HEK293 (cell line): Measurements from ENCODE around the gene CASQ2.

Experiments used
- CTCF ChIA-PET: fragments of 350-600 bp; formaldehyde crosslinking; extraction: SDS; loops from one replicate; lab custom pipeline; 2021; ENCODE audit warnings: antibody characterized with exemption; lab: Yijun Ruan, JAX
- POLR2A ChIA-PET: fragments of 300-600 bp; formaldehyde crosslinking; extraction: SDS; loops from one replicate; lab custom pipeline; 2020; ENCODE audit warnings: antibody characterized with exemption, inconsistent platforms; lab: Yijun Ruan, JAX
- H3K27ac ChIP-seq: fragments of 200-500 bp; sonication (Bioruptor generic); 2 replicates; pipeline ENCODE4 v1.5.1; 2014; ENCODE audit warnings: low read depth, low read length, control low read depth, inconsistent platforms; ENCODE audit errors: extremely low read depth
- H3K36me3 ChIP-seq, 2 experiments: fragments of 200-500 bp in 1 of 2; sonication (Bioruptor generic) in 1 of 2; 1 replicate in 1 of 2; 2 replicates in 1 of 2; pipeline ENCODE4 v1.5.1; 2014 to 2017; ENCODE audit warnings: inconsistent platforms in 2 of 2, low read length in 2 of 2; ENCODE audit not compliant: control insufficient read depth in 2 of 2, insufficient read depth in 1 of 2
- H3K4me1 ChIP-seq: fragments of 200-500 bp; sonication (Bioruptor generic); 2 replicates; pipeline ENCODE4 v1.5.1; 2014; ENCODE audit warnings: mild to moderate bottlenecking, low read length, inconsistent platforms; ENCODE audit not compliant: control insufficient read depth, insufficient read depth
- H3K4me3 ChIP-seq: 2 replicates; pipeline ENCODE4 v1.5.1; 2011; ENCODE audit warnings: low read depth, mild to moderate bottlenecking, control low read depth, low read length, moderate library complexity
- H3K9me3 ChIP-seq: fragments of 200-500 bp; sonication (Bioruptor generic); 2 replicates; pipeline ENCODE4 v1.5.1; 2014; ENCODE audit warnings: low read depth, low read length, inconsistent platforms; ENCODE audit not compliant: control insufficient read depth, insufficient read depth
- CTCF ChIP-seq: fragments of 450-650 bp; formaldehyde crosslinking; IDR thresholded peaks from 2 replicates; pipeline ENCODE4 v1.5.1; 2016; ENCODE audit warnings: missing biosample characterization, missing genetic modification characterization
- SCRT1 ChIP-seq: fragments of 450-650 bp; formaldehyde crosslinking; IDR thresholded peaks from 2 replicates; pipeline ENCODE4 v1.5.1; 2016; ENCODE audit warnings: missing biosample characterization, missing genetic modification characterization, borderline replicate concordance
- SCRT2 ChIP-seq: fragments of 450-650 bp; formaldehyde crosslinking; IDR thresholded peaks from 2 replicates; pipeline ENCODE4 v1.5.1; 2016; ENCODE audit warnings: missing biosample characterization, missing genetic modification characterization
- ZNF174 ChIP-seq: fragments of 450-650 bp; formaldehyde crosslinking; IDR thresholded peaks from 2 replicates; pipeline ENCODE4 v1.5.0; 2017; ENCODE audit warnings: missing biosample characterization, mild to moderate bottlenecking, missing genetic modification characterization
- ZNF221 ChIP-seq: fragments of 450-650 bp; formaldehyde crosslinking; IDR thresholded peaks from 2 replicates; pipeline ENCODE4 v1.5.1; 2017; ENCODE audit warnings: missing biosample characterization, missing genetic modification characterization, borderline replicate concordance
- ZNF280D ChIP-seq: fragments of 450-650 bp; formaldehyde crosslinking; IDR thresholded peaks from 2 replicates; pipeline ENCODE4 v1.5.1; 2016; ENCODE audit warnings: missing biosample characterization, missing genetic modification characterization
- ZNF341 ChIP-seq: fragments of 450-650 bp; formaldehyde crosslinking; IDR thresholded peaks from 2 replicates; pipeline ENCODE4; 2016; ENCODE audit warnings: low read depth, missing biosample characterization, missing genetic modification characterization
- ZNF555 ChIP-seq: fragments of 450-650 bp; formaldehyde crosslinking; conservative IDR thresholded peaks from 2 replicates; pipeline ENCODE4 v1.5.1; 2017; ENCODE audit warnings: missing biosample characterization, mild to moderate bottlenecking, missing genetic modification characterization, inconsistent platforms
- ZNF654 ChIP-seq: fragments of 450-650 bp; formaldehyde crosslinking; IDR thresholded peaks from 2 replicates; pipeline ENCODE4 v1.5.1; 2016; ENCODE audit warnings: low read depth, missing biosample characterization, missing genetic modification characterization
- ZNF660 ChIP-seq: fragments of 450-650 bp; IDR thresholded peaks from 2 replicates; pipeline ENCODE4 v1.5.1; 2018; ENCODE audit warnings: missing biosample characterization, mild to moderate bottlenecking, missing genetic modification characterization
- ZNF747 ChIP-seq: fragments of 450-650 bp; formaldehyde crosslinking; IDR thresholded peaks from 2 replicates; pipeline ENCODE4 v1.5.1; 2016; ENCODE audit warnings: missing biosample characterization, missing genetic modification characterization
- ZNF76 ChIP-seq: fragments of 450-650 bp; formaldehyde crosslinking; IDR thresholded peaks from 2 replicates; pipeline ENCODE4; 2016; ENCODE audit warnings: low read depth, missing biosample characterization, missing genetic modification characterization, borderline replicate concordance
- TF ChIP-seq, protein P1 (sequence below): fragments of 450-650 bp; formaldehyde crosslinking; IDR thresholded peaks from 2 replicates; pipeline ENCODE4 v1.5.1; 2016; ENCODE audit warnings: missing biosample characterization, missing genetic modification characterization
- TF ChIP-seq, protein P2 (sequence below): fragments of 450-650 bp; formaldehyde crosslinking; IDR thresholded peaks from 2 replicates; pipeline ENCODE4 v1.5.1; 2016; ENCODE audit warnings: missing biosample characterization, missing genetic modification characterization
- TF ChIP-seq, protein P3 (sequence below): fragments of 450-650 bp; formaldehyde crosslinking; IDR thresholded peaks from 2 replicates; pipeline ENCODE4 v1.5.1; 2016; ENCODE audit warnings: missing biosample characterization, missing genetic modification characterization
- TF ChIP-seq, protein P4 (sequence below): fragments of 450-650 bp; formaldehyde crosslinking; IDR thresholded peaks from 2 replicates; pipeline ENCODE4 v1.5.1; 2016; ENCODE audit warnings: missing biosample characterization, missing genetic modification characterization

The CASQ2 gene

GRCh38 chr1:115809076-115809475 is 40.6 kb upstream of the CASQ2 start (continued):
- TF ChIP-seq, protein P1, sequence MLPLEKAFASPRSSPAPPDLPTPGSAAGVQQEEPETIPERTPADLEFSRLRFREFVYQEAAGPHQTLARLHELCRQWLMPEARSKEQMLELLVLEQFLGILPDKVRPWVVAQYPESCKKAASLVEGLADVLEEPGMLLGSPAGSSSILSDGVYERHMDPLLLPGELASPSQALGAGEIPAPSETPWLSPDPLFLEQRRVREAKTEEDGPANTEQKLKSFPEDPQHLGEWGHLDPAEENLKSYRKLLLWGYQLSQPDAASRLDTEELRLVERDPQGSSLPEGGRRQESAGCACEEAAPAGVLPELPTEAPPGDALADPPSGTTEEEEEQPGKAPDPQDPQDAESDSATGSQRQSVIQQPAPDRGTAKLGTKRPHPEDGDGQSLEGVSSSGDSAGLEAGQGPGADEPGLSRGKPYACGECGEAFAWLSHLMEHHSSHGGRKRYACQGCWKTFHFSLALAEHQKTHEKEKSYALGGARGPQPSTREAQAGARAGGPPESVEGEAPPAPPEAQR (tag by site-specific recombination) = no peak
- no peak for TF ChIP-seq ZNF555 (tag by site-specific recombination)
- TF ChIP-seq ZNF747 (tag by site-specific recombination) = no peak

- H3K9me3 ChIP-seq = no peaks in the 10 kb centered on the region
- TF ChIP-seq ZNF660 (peak; percentile 56; the same call in 1 of the 2 replicates), SCRT1 (tag by site-specific recombination) (peak; percentile 55; the same call in 1 of the 2 replicates), ZNF341 (peak; percentile 62), ZNF221 (tag by site-specific recombination) (no peak), SCRT2 (tag by site-specific recombination) (peak; percentile 86), ZNF654 (tag by site-specific recombination) (peak; percentile 70), ZNF76 (tag by site-specific recombination) (no peak), CTCF (tag by site-specific recombination) (peak; percentile 27; the same call in 1 of the 2 replicates)
- TF ChIP-seq, protein P2, sequence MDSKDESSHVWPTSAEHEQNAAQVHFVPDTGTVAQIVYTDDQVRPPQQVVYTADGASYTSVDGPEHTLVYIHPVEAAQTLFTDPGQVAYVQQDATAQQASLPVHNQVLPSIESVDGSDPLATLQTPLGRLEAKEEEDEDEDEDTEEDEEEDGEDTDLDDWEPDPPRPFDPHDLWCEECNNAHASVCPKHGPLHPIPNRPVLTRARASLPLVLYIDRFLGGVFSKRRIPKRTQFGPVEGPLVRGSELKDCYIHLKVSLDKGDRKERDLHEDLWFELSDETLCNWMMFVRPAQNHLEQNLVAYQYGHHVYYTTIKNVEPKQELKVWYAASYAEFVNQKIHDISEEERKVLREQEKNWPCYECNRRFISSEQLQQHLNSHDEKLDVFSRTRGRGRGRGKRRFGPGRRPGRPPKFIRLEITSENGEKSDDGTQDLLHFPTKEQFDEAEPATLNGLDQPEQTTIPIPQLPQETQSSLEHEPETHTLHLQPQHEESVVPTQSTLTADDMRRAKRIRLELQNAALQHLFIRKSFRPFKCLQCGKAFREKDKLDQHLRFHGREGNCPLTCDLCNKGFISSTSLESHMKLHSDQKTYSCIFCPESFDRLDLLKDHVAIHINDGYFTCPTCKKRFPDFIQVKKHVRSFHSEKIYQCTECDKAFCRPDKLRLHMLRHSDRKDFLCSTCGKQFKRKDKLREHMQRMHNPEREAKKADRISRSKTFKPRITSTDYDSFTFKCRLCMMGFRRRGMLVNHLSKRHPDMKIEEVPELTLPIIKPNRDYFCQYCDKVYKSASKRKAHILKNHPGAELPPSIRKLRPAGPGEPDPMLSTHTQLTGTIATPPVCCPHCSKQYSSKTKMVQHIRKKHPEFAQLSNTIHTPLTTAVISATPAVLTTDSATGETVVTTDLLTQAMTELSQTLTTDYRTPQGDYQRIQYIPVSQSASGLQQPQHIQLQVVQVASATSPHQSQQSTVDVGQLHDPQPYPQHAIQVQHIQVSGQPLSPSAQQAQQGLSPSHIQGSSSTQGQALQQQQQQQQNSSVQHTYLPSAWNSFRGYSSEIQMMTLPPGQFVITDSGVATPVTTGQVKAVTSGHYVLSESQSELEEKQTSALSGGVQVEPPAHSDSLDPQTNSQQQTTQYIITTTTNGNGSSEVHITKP (tag by site-specific recombination) = peak; percentile 33
- TF ChIP-seq, all 188 proteins: peak for 7
- ChIA-PET POLR2A (interaction anchor here (0.5 kb wide), 1 partner anchor 36 kb away, joined by 3 read pairs; no protein-coding TSS in a partner anchor), CTCF (interaction anchor here (0.6 to 6.3 kb wide), 17 partner anchors 9 to 312 kb away, joined by 3 to 57 read pairs (median 3); no protein-coding TSS in a partner anchor)
- H3K4me3 ChIP-seq = no peak overlapping the region
- H3K27ac ChIP-seq = no peak overlapping the region
- no peaks in the 10 kb centered on the region for H3K4me1 ChIP-seq
- H3K36me3 ChIP-seq = no peaks in the 10 kb centered on the region
These were observed 39.2 kb upstream of the CASQ2 start for GRCh38 chr1:115807723-115808122.

DNA sequence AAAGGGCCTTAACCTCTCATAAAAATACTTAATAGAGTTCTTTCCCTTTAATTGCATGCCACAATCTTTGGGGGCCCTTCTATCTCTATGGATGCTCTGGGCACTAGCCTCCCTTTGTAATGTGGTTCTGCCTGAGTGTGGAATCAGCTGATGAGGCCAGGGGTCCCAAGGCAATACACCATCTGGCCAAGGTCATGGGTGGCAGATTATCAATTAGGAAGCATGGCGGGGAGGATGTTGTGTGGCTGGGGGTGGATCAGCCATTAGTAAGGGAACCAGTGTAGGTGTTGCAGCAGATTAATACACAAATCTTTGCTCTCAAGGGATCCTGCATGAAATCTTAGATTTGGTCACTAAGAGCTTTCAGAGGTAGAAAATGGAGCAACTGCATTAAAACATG is 37.1 kb upstream of the CASQ2 start:
- Histone ChIP-seq H3K36me3 (no peaks in the 10 kb centered on the region), H3K4me1 (no peaks in the 10 kb centered on the region), H3K4me3 (no peak overlapping the region), H3K9me3 (no peaks in the 10 kb centered on the region), H3K27ac (no peak overlapping the region)
- ChIA-PET POLR2A (no interaction called here), CTCF (interaction anchor here (1.1 to 6.3 kb wide), 4 partner anchors 13 to 175 kb away, joined by 3 to 57 read pairs (median 10); no protein-coding TSS in a partner anchor)
- TF ChIP-seq ZNF280D (tag by site-specific recombination) = no peak
- TF ChIP-seq ZNF174 (tag by site-specific recombination) = no peak
- TF ChIP-seq, protein P3, sequence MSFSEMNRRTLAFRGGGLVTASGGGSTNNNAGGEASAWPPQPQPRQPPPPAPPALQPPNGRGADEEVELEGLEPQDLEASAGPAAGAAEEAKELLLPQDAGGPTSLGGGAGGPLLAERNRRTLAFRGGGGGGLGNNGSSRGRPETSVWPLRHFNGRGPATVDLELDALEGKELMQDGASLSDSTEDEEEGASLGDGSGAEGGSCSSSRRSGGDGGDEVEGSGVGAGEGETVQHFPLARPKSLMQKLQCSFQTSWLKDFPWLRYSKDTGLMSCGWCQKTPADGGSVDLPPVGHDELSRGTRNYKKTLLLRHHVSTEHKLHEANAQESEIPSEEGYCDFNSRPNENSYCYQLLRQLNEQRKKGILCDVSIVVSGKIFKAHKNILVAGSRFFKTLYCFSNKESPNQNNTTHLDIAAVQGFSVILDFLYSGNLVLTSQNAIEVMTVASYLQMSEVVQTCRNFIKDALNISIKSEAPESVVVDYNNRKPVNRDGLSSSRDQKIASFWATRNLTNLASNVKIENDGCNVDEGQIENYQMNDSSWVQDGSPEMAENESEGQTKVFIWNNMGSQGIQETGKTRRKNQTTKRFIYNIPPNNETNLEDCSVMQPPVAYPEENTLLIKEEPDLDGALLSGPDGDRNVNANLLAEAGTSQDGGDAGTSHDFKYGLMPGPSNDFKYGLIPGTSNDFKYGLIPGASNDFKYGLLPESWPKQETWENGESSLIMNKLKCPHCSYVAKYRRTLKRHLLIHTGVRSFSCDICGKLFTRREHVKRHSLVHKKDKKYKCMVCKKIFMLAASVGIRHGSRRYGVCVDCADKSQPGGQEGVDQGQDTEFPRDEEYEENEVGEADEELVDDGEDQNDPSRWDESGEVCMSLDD (tag by site-specific recombination) = no peak
- TF ChIP-seq, protein P4, sequence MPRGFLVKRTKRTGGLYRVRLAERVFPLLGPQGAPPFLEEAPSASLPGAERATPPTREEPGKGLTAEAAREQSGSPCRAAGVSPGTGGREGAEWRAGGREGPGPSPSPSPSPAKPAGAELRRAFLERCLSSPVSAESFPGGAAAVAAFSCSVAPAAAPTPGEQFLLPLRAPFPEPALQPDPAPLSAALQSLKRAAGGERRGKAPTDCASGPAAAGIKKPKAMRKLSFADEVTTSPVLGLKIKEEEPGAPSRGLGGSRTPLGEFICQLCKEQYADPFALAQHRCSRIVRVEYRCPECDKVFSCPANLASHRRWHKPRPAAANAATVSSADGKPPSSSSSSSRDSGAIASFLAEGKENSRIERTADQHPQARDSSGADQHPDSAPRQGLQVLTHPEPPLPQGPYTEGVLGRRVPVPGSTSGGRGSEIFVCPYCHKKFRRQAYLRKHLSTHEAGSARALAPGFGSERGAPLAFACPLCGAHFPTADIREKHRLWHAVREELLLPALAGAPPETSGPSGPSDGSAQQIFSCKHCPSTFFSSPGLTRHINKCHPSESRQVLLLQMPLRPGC (tag by site-specific recombination) = no peak
